PC-9 (cell line): ENCODE measurements around the gene APLF.

Experiments used
- CTCF ChIP-seq: fragments of 200-600 bp; sonication (generic); conservative IDR thresholded peaks from 2 replicates; pipeline ENCODE4 v1.6.1; 2017; ENCODE audit warnings: mixed run types, antibody characterized with exemption, mild to moderate bottlenecking, moderate library complexity
- EZH2 ChIP-seq: fragments of 200-600 bp; sonication (generic); IDR thresholded peaks from 2 replicates; pipeline ENCODE4 v1.8.0; 2017; ENCODE audit warnings: antibody characterized with exemption, low read depth

GRCh38 chr2:68469935-68470334 lies 2.5 kb downstream of the APLF start:
- TF ChIP-seq EZH2 (no peak), CTCF (no peak)
